K562 (cell line): ENCODE measurements around the gene CHML. TPM values are rescaled to one million over a fixed set of nuclear protein-coding genes. Genes with fewer than 3 reads are reported as not detected.

ENCODE experiments used
- ARID3A ChIP-seq: IDR thresholded peaks from 2 replicates; pipeline ENCODE4 v1.6.1; 2012; ENCODE audit warnings: low read depth, low read length, improper control_type of control experiment, borderline replicate concordance
- FOXM1 ChIP-seq, 2 experiments: fragments of 450-650 bp in 1 of 2; sonication (generic) in 1 of 2; formaldehyde crosslinking in 1 of 2; IDR thresholded peaks; 2 replicates each; pipeline versions ENCODE4 v1.6.1 to v1.9.0; 2017 to 2022; ENCODE audit warnings: low read depth in 2 of 2, mild to moderate bottlenecking in 2 of 2, missing genetic modification reagents in 1 of 2, moderate library complexity in 1 of 2
- HMG20A ChIP-seq: fragments of 450-650 bp; formaldehyde crosslinking; conservative IDR thresholded peaks from 2 replicates; pipeline ENCODE4 v1.4.0; 2020; ENCODE audit warnings: mild to moderate bottlenecking, mixed read lengths
- HNRNPK ChIP-seq: fragments of 200-400 bp; formaldehyde crosslinking; IDR thresholded peaks from one replicate; pipeline ENCODE4 v1.6.1; 2018; ENCODE audit warnings: mild to moderate bottlenecking, low read depth, low read length; ENCODE audit not compliant: poor library complexity, severe bottlenecking
- LEF1 ChIP-seq: fragments of 450-650 bp; IDR thresholded peaks from 2 replicates; pipeline ENCODE4 v1.6.1; 2016; ENCODE audit warnings: mild to moderate bottlenecking
- PBX2 ChIP-seq, 2 experiments: IDR thresholded peaks in 1 of 2; conservative IDR thresholded peaks in 1 of 2; 2 replicates each; pipeline ENCODE4 v1.6.1; 2016; ENCODE audit warnings: low read depth in 2 of 2, mild to moderate bottlenecking in 1 of 2, missing compliant biosample characterization in 1 of 2, missing genetic modification characterization in 1 of 2, moderate library complexity in 1 of 2
- RBBP5 ChIP-seq: fragments of 200-600 bp; sonication (generic); IDR thresholded peaks from 2 replicates; pipeline ENCODE4 v1.6.1; 2012; ENCODE audit warnings: borderline replicate concordance, mild to moderate bottlenecking, low read length, control low read depth, inconsistent platforms; ENCODE audit not compliant: insufficient read depth, poor library complexity, severe bottlenecking
- TCF3 ChIP-seq: sonication (generic); formaldehyde crosslinking; IDR thresholded peaks from 2 replicates; pipeline ENCODE4 v1.4.0; 2020; ENCODE audit warnings: mild to moderate bottlenecking, missing genetic modification reagents
- TCF7 ChIP-seq: sonication (generic); IDR thresholded peaks from 2 replicates; pipeline ENCODE4 v1.6.1; 2016; ENCODE audit warnings: antibody characterized with exemption, borderline replicate concordance
- TRIM24 ChIP-seq, 2 experiments: fragments of 450-650 bp; IDR thresholded peaks; 2 replicates each; pipeline ENCODE4 v1.6.1; 2016
- ZBTB40 ChIP-seq, 2 experiments: fragments of 450-650 bp in 1 of 2; sonication (generic) in 1 of 2; formaldehyde crosslinking in 1 of 2; IDR thresholded peaks; 2 replicates each; pipeline versions ENCODE4 v1.7.1 to v1.9.0; 2016 to 2022; ENCODE audit warnings: inconsistent platforms in 1 of 2, mild to moderate bottlenecking in 1 of 2, missing genetic modification reagents in 1 of 2
- ZNF24 ChIP-seq: fragments of 450-650 bp; IDR thresholded peaks from 2 replicates; pipeline ENCODE4 v1.6.1; 2016
- polyA plus RNA-seq, 8 experiments: library from polyadenylated mRNA; depleted of rRNA in 4 of 8; stranded (reverse) in 5 of 8; unstranded in 3 of 8; fragments of >200 nt; fragmentation: Nextera tagmentation in 2 of 8; fragmentation: Illumina TruSeq in 1 of 8; extraction: Ambion mirVana in 2 of 8; extraction: Trizol in 1 of 8; gene quantifications; 2 replicates each; pipeline versions ENCODE4 v1.2.1 to v1.2.3, GENCODE V29; 2011 to 2014; ENCODE audit warnings: inconsistent platforms in 1 of 8, missing spikeins in 1 of 8
- total RNA-seq, 7 experiments: library from RNA; depleted of rRNA in 6 of 7; stranded (reverse); fragments of >200 nt in 6 of 7; fragmentation: Illumina TruSeq in 2 of 7; extraction: Trizol in 2 of 7; gene quantifications; 2 replicates each; pipeline versions ENCODE4 v1.2.1 to v1.2.3, GENCODE V29; 2011 to 2021; ENCODE audit warnings: low replicate concordance in 1 of 7

Gene CHML
- total and polyA plus RNA-seq, 9 of the 15 experiments (the other 6 are each of a cell fraction or from before 2014, with no cell fraction given): 13.0 to 88.3 (median 62.8) TPM

- TF ChIP-seq HMG20A (CRISPR knock-in tag) (no peak), ARID3A (0 out of 2 replicates have a peak, but pooled peaks have one; percentile 34), TCF7 (no peak), ZNF24 (no peak), HNRNPK (no peak), ZBTB40 (IDR thresholded peaks at IDR 0.05) (no peak), ZBTB40 (CRISPR knock-in tag; IDR thresholded peaks at IDR 0.05) (no peak), TCF3 (0 out of 2 replicates have a peak, but pooled peaks have one; percentile 21), FOXM1 (IDR thresholded peaks at IDR 0.05; ENCODE audit: low read depth) (0 out of 2 replicates have a peak, but pooled peaks have one; percentile 13), FOXM1 (CRISPR knock-in tag; IDR thresholded peaks at IDR 0.05; ENCODE audit: low read depth) (no peak), RBBP5 (no peak), PBX2 (CRISPR knock-in tag; IDR thresholded peaks at IDR 0.05; ENCODE audit: low read depth) (no peak), PBX2 (tag; conservative IDR thresholded peaks at IDR 0.05; ENCODE audit: low read depth) (peak; percentile 78), LEF1 (peak; percentile 85; the same call in 1 of the 2 replicates), TRIM24 (IDR thresholded peaks at IDR 0.05) (peak; percentile 54 to 60; a peak in 2 of 4 replicates)
Observed at GRCh38 chr1:241688940-241689368, 48.8 kb upstream of the CHML start (continued).
